Stimulated activated CD8-positive, alpha-beta memory T cell treated with anti-CD3 and anti-CD28 coated beads, Interleukin-12 subunit alpha, Interleukin-12 subunit beta, amount 100 ng/mL, for 4 hours (primary cell): Measurements from ENCODE around the gene ZNF655.
A peak's percentile ranks its signal among the peaks of the same experiment; 100 is the strongest.
"Not testable (repeated sequence)": the region's sequence is repeated elsewhere in the genome, so short reads cannot be mapped to it uniquely, and the experiment has no call there.

Source experiments
- DNase-seq: peaks from one replicate; pipeline ENCODE4 v3.0.0-alpha.2; 2020; ENCODE audit warnings: low read depth

Gene ZNF655

DNA sequence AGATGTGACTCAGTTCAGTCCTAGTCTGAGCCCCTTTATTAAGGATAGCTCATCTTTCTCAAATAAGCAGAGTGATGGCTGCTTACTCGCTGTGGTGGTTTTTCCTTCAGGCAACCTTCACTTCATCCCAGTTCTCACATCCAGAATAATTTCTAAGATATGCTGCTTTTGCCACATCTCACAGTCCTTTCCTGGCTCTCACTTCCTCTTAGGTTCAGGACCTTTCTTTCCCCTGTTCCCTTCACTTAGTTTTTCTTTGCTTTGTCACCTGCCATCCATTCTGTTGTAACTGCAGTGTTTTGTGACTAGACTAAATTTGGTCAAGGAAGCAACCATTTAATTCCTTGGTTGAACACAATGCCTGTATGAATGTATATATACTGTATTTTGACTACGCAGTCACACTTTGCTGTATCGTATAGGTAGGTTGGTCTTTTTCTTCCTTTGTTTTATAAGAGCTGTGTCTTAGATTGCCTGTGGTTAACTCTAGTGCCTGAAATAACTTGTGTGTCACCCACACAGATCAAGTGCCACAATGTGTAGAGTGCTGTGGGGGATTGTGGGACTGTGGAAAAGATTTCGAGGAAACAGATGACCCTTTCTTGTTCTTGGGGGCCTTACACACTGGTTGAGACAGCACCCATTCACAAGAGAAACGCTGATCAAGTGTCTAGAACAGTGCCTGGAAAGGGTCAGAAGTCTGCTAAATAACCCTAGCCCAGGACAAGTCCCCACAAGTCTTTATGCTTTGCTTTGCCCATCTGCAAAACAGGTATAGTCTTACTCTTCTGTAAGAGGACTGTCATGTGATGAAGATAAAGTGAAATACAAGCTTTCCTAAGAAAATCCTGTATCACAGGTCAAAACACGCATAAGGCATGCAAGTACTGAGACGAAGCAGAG, 2.6 kb downstream of the ZNF655 start:
- DNase-seq, result no peak

DNA sequence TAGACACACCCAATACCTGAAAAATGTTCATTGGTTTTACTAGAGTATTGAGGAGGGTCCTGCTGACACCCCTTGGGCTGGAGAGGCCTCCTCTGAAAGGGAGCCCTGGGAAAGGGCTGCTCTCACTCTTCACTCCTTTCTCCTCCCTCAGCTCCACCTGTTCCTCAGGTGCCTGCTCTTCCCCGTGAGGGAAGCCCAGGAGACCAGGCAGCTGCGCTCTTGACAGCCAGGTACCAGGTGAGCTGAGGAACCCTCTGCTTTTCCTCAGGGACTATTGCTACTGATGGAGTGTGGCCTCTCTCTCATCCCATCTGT, 3.3 kb downstream of the ZNF655 start:
- DNase-seq, result no peak

DNA sequence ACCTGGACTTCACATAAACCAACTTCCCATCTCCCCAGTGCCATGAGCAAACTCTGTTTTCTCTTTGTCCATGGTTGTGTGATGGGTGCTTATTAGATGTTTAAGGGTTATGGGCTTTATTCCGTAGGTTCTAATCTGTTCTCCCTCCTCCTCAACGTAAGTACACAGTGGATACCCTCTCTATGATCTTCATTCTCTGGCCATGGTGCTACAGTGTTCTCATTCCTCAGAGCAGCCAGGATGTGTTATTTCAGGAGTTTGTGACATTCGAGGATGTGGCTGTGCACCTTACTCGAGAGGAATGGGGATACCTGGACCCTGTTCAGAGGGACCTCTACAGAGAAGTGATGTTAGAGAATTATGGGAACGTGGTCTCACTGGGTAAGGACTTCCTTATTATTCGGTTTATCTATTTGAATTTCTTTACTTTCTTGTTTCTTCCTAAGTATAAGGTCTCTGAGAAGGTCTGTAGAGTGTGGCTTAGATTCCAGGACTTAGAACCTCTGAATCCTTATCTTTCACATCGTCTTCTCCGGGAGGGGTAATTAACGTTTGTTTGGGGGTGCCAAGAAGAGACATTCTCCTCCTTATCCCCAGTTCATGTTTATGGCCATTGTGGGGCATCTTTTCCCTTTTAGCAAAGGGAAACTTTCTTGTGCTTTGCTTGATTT, 3.8 kb downstream of the ZNF655 start:
- no peak for DNase-seq

DNA sequence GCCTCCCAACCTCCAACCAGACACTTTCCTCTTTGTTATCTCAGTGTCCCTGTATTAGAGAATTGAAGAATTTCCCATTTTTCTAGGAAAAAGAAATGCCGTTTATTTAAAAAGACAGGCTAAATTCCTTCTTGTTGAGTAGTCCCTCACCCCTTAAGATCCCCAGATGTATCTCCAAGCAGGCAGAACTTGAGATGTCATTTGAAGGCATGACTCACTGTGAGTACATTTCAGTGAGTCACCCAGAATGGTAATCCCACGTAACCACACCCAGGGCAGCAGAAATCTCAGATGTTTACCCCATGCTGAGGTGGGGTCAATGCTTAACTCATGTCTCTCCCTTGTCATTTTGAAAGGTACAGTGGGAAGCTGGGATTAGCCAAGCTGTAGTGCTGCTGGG, 4.4 kb downstream of the ZNF655 start:
- no peak for DNase-seq

DNA sequence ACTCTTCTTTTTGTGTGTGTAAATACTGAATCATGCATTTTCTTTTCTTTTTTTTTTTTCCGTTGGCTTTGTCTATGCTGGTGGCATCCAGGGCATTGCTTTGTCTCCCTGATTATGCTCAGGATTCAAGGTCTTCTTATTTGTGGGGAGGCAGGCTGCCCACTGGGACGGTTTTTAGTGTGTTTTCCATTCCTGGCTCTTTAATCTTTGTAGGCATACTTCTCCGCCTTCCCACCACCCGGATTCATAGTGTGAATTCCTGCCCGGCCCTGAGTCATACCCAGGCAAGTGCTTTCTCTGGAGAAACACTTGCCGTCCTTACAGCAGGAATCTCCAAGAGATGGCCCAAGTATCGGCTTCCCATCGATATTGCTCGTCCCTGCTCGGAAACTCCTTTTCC, 5.2 kb downstream of the ZNF655 start:
- DNase-seq, result no peak

DNA sequence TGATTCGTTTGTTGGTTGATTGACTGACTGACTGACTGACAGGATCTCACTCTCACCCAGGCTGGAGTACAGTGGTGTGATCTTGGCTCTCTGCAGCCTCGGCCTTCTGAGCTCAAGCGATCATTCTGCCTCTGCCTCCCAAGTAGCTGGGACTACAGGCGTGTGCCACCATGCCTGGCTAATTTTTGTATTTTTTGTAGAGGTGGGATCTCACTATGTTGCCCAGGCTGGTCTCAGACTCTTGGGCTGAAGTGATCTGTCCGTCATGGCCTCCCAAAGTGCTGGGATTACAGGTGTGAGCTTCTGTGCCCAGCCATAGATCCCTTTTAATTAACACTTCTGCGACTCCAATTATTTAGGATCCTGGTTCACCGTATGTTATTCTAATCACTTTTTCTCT, 10.3 kb downstream of the ZNF655 start:
- DNase-seq, result not testable (repeated sequence)

DNA sequence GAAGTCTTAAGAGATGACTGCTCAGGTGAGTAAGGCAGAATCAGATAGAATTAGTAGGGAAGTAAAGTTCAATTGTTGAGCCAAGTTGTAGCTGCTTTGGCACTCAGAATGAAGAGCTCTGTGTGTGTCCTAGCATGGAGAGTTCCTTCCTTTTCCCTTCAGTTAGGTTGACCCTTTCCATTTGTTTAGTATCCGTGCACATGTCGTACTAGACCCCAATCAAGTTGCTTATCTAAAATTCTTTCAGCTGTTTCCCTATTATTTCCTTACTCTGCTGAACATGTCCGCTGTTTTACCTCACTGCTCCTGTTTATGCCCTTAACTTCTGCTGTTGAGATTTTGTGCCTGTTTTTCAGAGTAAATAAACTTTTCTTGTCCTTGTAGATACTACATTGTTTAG, 13.3 kb downstream of the ZNF655 start:
- no peak for DNase-seq

DNA sequence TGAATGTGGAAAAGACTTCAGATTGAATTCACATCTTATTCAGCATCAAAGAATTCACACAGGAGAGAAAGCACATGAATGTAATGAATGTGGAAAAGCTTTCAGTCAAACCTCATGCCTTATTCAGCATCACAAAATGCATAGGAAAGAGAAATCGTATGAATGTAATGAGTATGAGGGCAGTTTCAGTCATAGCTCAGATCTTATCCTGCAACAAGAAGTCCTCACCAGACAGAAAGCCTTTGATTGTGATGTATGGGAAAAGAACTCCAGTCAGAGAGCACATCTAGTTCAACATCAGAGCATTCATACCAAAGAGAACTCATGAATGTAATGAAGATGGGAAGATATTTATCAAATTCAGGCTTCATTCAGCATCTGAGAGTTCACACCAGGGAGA, 14.8 kb downstream of the ZNF655 start:
- DNase-seq, result no peak

DNA sequence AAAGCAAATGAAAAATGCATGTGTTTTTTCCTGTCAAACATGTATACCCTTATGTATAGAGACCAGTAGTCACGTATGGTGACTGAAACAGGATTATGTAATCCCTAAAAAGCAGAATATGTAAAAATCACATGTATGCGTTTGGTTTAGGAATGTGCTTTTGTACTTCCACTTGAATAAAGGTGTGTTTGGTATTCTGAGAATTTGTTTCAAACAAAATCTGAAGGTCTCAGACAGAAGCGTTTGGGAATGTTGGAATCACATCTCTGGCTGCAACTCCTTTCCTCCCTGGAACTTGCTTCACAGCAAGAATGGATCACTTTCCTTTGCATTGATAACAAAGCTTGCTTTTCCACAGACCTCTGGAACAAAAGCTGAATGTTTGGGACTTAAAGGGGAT, 17.8 kb downstream of the ZNF655 start:
- no peak for DNase-seq

DNA sequence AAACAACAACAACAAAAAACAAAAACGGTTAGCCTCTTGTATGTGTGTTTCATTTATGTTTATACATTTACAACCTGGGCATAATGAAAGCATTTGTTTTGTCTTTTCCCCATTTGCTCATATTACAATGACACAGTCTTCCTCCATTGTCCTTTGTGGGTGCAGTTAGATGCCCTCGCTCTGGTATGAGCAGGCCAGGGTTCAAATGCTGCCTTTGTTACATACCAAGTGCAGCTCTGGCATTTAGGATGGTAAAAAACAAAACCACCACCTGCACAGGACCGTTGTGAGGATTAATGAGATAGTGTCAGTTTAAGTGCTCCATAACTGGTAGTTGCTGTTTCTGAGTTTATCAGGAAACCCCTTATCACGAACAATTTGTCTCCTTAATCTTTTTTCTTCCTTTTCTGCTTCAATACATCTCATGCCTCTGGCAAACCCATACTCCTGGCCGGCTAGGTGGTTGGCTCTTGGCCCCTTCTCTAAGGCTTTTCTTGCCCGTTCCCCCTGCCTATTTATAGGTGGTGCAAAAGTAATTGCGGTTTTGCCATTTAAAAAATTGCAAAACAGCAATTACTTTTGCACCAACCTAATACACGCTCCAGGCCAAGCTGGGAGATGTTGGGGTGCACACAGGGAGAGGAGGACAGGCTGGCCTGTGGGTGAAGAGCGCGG, 21.0 kb downstream of the ZNF655 start:
- DNase-seq, result no peak

DNA sequence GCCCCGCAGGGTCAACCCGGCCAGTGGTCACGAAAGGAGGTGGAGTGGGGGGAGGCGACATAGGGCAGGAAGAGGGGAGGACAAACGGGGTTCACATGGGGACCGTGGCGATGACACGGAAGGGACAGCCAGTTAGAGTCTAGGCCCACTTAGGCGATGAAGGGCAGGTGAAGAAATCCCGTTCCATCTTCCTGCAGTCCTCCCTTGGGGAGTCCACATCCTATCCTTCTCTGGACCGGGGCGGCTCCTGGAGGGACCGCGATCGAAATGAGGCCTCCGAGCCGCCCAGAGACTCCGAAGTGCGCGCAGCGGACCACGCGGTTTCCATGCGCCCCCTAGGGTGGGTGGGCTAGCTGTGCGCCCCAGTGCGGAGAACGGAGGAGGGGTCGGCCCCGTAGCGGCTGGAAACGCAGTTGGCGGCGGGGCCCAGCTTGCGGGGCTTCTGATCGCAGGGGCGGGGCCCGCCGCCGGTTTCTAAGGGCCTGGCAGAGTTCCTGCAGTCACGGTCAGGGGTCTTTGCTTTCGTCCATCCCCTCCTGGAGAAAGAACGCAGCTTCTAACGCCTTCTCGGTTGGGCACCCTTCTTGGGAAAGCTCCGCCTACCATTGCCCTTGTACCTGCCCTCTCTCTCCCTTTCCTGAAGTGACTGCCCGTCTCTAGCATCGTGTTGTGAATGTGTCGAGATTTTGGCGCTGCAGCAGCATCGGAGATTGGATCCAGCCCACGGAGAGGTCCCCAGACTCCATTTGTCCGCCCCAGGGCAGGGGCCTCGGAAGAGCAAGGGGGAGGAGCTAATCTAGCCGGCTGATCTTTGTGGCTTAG, 21.7 kb downstream of the ZNF655 start:
- DNase-seq, result peak; percentile 46

DNA sequence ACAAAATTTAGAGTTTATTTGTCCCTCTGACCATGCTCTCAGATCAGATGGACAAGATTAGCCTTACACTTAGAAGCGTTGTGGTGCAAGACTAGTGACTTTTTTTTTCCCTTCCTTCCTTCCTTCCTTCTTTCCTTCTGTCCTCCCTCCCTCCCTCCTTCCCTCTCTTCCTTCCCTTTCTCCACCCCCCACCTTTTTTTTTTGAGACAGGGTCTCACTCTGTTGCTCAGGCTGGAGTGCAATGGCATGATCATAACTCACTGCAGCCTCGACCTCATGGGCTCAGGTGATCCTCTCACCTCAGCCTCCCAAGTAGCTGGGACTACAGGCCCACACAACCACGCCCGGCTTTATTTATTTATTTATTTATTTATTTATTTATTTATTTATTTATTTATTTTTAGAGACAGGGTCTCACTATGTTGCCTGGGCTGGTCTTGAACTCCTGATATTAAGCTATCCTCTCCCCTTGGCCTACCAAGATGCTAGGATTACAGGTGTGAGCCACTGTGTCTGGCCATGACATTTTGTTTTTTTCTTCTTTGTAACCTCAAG, 22.4 kb downstream of the ZNF655 start:
- DNase-seq, result not testable (repeated sequence)

DNA sequence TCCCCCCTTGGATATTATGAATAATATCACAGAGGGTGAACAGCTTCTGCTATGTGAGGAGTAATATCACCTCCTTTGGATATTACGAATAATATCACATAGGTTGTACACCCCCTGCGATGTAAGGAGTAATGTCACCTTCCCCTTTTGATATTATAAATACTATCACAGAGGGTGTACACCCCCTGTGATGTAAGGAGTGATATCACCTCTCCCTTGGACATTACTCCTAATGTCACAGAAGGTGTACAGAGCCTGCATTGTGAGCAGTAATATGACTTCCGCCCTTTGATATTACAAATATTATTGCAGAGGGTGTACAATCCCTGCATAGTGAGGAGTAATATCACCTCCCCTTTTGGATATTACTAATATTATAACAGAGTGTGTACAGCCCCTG, 30.4 kb downstream of the ZNF655 start:
- DNase-seq, result no peak

DNA sequence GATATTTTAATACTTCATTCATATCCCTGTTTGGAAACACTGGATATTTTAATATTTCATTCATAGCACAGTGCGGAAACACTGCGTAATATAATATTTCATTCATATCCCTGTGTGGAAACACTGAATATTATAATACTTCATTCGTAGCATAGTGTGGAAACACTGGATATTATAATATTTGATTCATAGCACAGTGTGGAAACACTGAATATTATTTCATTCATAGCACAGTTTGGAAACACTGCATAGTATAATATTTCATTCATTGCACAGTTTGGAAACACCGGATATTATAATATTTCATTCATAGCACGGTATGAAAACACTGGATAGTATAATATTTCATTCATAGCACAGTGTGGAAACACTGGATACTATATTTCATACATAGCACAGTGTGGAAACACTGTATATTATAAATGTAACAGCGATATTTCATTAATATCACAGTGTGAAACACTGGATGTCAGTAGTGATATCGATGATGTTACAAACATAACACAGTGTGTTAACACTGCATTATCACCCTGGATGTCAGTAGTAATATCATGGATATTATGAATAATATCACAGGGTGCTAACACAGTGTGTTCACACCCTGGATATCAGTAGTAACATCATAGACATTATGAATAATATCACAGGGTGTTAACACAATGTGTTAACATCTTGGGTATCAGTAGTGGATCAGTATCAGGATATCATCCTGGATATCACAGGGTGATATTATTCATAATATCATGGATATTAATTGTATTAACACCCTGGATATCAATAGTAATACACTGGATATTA, 36.7 kb downstream of the ZNF655 start:
- DNase-seq, result no peak

DNA sequence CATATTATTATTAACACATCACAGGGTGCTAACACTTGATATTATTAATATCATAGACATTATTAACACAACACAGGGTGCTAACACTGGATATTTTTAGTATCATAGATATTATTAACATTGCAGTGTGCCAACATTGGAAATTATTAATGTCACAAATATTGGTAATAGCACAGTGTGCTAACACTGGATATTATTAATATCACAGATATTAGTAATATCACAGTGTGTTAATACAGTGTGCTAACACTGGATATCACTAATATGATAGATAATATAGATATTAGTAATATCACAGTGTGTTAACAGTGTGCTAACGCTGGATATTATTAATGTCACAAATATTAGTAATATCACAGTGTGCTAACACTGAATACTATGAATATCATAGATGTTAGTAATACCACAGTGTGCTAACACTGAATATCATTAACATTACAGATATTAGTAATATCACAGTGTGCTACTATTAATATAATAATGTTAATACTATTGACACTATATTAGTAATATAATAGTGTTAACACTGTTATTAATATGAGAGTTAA, 38.0 kb downstream of the ZNF655 start:
- DNase-seq, result no peak

DNA sequence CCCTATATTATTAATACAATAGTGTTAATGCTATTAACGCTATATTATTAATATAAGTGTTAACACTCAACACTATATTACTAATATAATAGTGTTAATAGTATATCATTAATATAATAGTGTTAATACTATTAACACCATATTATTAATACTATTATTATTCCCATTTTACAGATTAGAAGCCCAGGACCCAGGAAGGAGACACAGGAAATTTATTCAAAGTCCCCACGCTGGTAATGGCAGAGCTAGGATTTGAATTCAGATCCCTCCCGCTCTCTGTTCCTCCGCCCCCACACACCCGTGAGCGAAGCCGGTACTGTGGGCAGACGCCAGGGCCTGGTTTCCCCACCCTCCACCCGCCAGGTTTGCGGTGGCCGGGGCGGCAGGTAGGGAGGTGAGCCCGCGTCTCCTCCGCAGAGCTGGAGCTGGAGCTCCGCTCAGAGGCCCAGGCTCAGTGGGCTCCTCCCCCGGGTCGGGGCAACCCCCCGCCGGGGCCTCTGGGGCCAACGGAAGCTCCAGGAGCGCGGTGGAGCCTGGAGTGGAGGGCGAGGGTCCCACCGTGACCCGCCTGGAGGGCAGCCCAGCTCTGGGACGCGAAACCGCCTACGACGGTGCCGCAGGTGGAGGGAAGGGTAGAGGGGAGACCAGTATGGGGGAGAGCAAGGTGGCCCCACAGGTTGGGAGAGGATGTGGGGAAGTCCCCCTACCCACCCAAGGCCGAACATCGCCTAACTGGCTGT, 39.5 kb downstream of the ZNF655 start, which contains the start of gene TMEM225B:
TMEM225B (plus strand) TSS at position 506 of the 740 bp plus-strand sequence. CDS start 6,122 bp downstream, outside the sequence.
- DNase-seq, result no peak

DNA sequence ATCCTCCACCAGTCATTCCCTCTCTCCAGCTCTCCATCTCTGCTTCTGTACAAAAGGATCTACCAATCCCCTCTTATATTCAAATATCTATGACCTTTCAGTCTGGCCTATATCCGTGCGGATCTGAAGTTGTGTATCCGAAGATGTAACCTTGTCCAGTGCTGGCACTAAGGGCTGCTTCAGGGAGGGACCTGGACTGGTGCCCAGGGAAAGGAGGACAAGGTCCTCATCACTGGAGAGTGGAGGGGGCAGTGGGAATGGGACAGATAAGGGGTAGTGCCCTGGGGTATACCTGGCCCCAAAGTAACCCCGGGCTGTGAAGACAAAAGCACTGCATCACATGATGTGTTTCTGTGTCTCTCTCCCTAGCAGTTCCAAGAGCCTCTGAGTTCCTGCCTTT, 41.4 kb downstream of the ZNF655 start:
- no peak for DNase-seq

DNA sequence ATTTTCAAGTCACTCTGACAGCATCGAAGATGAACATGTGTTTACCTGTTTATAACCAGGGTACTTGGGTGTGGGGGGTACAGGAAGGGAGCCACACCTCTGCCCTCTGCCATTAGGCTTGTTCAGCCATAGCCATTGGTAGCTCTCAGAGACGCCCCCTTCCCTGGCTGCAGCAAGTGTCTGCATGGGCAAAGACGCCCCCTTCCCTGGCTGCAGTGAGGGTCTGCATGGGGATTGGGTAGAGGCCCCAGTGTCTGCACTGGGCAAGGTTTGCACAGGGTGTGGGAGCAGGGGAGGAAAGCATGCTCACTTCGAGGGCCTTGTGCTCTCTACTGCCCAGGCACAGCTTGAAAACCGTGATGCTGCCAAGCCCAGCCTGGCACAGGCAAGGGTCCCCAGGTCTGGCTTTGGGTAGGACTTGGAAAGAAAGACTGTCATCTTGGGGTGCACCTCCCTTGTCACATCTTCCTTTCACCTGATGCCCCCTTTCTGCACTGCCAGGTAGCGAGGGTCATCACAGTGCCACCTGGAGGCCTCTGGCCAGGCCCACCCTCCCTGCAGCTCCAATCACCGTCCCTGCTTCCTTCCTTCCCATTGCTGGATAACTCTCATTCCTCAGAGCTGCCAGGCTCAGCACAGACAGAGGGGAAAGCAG, 43.3 kb downstream of the ZNF655 start:
- DNase-seq, result no peak

DNA sequence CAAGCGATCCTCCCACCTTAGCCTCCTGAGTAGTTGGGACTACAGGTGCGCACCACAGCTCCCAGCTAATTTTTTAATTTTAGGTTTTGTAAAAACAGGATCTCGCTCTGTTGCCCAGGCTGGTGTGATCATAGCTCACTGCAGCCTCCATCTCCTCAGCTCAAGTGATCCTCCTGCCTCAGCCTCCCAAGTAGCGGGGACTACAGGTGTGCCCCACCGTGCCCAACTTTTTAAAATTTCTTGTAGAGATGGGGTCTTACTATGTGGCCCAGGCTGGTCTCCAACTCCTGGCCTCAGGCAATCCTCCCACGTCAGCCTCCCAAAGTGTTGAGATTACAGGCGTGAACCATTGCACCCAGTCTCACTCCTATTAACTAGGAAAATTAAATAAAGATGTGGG, 47.1 kb downstream of the ZNF655 start:
- DNase-seq, result no peak
